Upper lobe of right lung (tissue), 1 donor: Measurements from ENCODE around the gene SPDEF. TPM values are rescaled to one million over a fixed set of nuclear protein-coding genes. Genes with fewer than 3 reads are reported as not detected.

Experiments used
- ATAC-seq: fragments of 200-7000 bp; cut with Tn5 transposase; one replicate; pipeline ENCODE4 v1.9.1; 2020; ENCODE audit warnings: mild to moderate bottlenecking, moderate library complexity
- DNase-seq: peaks from one replicate; pipeline ENCODE4 v3.0.0-alpha.2; 2020
- H3K27ac ChIP-seq: fragments of 200-600 bp; one replicate; pipeline ENCODE4 v1.8.0; 2022
- H3K27me3 ChIP-seq: fragments of 200-600 bp; one replicate; pipeline ENCODE4 v1.8.0; 2022; ENCODE audit warnings: mild to moderate bottlenecking
- H3K36me3 ChIP-seq: fragments of 200-600 bp; one replicate; pipeline ENCODE4 v1.8.0; 2022
- H3K4me1 ChIP-seq: fragments of 200-600 bp; one replicate; pipeline ENCODE4 v1.8.0; 2022
- H3K4me3 ChIP-seq: fragments of 200-600 bp; one replicate; pipeline ENCODE4 v1.8.0; 2022; ENCODE audit warnings: mild to moderate bottlenecking
- H3K9me3 ChIP-seq: fragments of 200-600 bp; one replicate; pipeline ENCODE4 v1.8.0; 2022
- intact Hi-C: fragments of 100-400 bp; cut with DNase I; formaldehyde crosslinking; loops from one replicate; pipeline ENCODE4 v1.11.0; 2022
- total RNA-seq: library from RNA; stranded (reverse); fragmentation: NEBNext Ultra II Directional; extraction: Animal tissue kit (Norgen Biotek cat#: 25700); gene quantifications from one replicate; pipeline ENCODE4 v1.2.1, GENCODE V29; 2021
- TF ChIP-seq, protein P1 (sequence below): fragments of 200-600 bp; IDR thresholded peaks from one replicate; pipeline ENCODE4 v1.8.0; 2022; ENCODE audit warnings: antibody characterized with exemption
- donor health status: DM: no; HTN: yes; CAD: no; lungs with severe emphysema.

Gene SPDEF
- total RNA-seq, 1 donor from 2014 or later: 1.3 TPM

DNA sequence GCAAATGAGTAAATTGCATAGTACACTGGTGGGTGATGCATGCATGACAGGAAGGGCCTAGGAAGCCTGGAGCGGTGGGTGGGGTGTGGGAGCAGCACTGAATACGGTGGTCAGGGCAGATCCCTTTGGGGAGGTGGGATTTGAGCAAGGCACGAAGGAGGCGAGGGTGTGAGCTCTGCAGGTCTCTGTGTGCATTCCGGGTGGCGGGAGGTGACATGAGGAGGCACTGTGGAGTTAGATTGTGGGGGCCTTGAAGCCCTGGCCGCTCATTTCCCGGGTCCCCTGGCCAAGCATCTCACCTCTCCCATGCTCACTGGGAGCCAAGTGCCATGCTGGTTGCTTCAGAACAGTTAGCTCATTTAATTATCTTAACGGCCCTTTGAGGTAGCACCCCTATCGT lies 6.2 kb upstream of the SPDEF start:
- Histone ChIP-seq H3K27me3 (no peaks in the 10 kb centered on the region), H3K4me3 (no peak overlapping the region), H3K4me1 (no peaks in the 10 kb centered on the region), H3K9me3 (no peaks in the 10 kb centered on the region), H3K36me3 (no peaks in the 10 kb centered on the region), H3K27ac (no peak overlapping the region)
- ATAC-seq (no peak), DNase-seq (no peak)
- intact Hi-C loops: no loop called here
- TF ChIP-seq, protein P1, sequence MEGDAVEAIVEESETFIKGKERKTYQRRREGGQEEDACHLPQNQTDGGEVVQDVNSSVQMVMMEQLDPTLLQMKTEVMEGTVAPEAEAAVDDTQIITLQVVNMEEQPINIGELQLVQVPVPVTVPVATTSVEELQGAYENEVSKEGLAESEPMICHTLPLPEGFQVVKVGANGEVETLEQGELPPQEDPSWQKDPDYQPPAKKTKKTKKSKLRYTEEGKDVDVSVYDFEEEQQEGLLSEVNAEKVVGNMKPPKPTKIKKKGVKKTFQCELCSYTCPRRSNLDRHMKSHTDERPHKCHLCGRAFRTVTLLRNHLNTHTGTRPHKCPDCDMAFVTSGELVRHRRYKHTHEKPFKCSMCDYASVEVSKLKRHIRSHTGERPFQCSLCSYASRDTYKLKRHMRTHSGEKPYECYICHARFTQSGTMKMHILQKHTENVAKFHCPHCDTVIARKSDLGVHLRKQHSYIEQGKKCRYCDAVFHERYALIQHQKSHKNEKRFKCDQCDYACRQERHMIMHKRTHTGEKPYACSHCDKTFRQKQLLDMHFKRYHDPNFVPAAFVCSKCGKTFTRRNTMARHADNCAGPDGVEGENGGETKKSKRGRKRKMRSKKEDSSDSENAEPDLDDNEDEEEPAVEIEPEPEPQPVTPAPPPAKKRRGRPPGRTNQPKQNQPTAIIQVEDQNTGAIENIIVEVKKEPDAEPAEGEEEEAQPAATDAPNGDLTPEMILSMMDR: no peak

DNA sequence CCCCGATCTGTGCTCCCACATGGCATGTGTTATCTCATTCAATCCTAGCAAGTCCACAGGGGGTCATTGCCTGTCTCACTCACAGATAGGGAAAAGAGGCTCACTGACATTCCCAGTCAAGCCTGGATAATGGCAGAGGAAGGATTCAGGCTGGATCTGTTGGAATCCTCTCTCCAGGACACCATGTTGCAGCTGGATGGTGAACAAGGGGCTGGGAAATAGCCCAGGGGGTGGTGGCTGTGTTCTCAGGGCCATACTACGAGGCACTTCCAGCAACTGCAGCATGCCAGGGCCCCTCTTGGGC lies 5.0 kb upstream of the SPDEF start:
- no peaks in the 10 kb centered on the region for H3K4me1 ChIP-seq
- intact Hi-C loops: no loop called here

DNA sequence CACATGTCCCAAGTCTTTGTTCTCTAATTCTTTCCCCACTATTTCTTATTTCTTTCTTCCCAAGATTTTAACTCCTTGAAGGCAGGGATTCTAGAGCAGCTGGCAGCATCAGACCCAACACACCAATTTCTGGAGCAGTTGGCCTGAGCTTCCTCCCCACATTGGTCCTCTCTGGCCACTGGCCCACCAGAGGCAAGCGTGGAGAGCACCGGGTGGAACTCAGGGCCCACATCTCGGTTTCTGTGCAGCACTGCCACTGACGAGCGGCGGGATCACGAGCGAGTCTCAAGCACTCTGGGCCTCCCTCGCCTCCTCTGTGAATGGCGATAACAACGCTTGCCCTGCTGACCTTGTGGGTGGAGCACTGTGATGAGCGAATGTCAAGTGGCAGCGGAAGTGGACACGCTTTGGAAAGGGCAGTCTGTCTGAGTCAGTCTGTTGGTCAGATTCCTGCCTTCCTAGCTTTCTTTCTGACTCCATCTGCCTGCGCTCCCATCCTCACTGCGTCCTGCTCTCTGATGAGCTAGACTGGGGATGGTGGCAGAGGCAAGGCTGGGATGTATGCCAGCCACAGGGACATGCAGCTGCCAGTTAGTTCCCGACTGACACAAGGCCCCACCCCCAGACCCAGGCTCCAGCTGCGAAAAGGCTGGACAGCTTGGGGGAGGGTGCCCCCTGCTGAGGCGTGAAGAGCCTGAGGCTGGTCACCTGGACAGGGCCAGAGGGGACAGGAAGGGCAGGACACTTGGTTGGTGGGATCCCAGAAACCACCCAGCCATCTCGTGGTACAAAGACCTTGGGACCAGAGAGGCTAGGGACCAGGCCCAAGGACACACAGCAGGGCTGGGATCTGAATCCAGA lies 4.5 kb upstream of the SPDEF start:
- no peaks in the 10 kb centered on the region for H3K36me3 ChIP-seq
- H3K4me1 ChIP-seq: no peaks in the 10 kb centered on the region
- no peak overlapping the region for H3K4me3 ChIP-seq
- DNase-seq: no peak
- TF ChIP-seq, protein P1: no peak
- peak; percentile 10 for ATAC-seq
- no peaks in the 10 kb centered on the region for H3K9me3 ChIP-seq
- intact Hi-C loops: no loop called here
- H3K27me3 ChIP-seq: no peaks in the 10 kb centered on the region
- H3K27ac ChIP-seq: no peak overlapping the region

More for the DNA sequence above, 5.0 kb upstream of the SPDEF start:
- no peak for ATAC-seq
- no peaks in the 10 kb centered on the region for H3K27me3 ChIP-seq
- no peaks in the 10 kb centered on the region for H3K9me3 ChIP-seq
- DNase-seq: no peak
- no peak overlapping the region for H3K27ac ChIP-seq
- H3K4me3 ChIP-seq: no peak overlapping the region
- TF ChIP-seq, protein P1: no peak
- no peaks in the 10 kb centered on the region for H3K36me3 ChIP-seq

DNA sequence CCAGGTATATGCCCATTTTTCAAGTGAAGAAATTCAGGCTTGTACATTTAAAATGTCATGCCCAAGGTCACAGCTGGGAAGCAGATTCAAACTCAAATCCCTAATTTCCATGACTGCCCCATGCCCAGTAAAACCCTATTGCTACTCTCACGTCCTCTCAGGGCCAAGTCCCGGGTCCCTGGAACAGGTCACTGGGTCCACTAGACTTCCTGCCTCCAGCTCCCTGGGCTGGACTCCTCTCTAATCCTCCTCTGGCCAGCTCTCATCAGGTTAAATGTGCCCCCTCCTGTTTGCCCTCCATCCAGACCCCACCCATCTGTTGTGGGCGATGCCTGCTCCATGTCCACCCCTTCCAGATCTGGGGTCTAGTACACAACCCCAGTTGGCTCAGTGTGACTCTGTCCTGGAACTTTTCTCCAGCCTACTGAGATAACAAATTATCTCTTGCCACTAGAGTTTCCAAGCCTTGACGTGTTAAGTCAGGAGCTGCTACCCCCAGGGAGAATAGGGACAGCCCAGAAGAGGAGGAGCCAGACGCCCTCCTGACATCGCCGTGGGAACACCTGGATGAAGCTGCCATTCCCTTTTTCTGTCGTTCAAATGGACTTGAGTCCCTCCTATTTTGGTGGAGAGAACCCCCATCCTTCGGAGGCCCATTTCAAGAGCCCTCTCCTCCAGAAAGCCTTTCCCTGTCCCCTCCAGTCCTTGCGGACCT lies 3.7 kb upstream of the SPDEF start:
- Histone ChIP-seq H3K9me3 (no peaks in the 10 kb centered on the region), H3K4me3 (no peak overlapping the region), H3K36me3 (no peaks in the 10 kb centered on the region), H3K4me1 (no peaks in the 10 kb centered on the region), H3K27me3 (no peaks in the 10 kb centered on the region), H3K27ac (no peak overlapping the region)
- TF ChIP-seq, protein P1: no peak
- intact Hi-C loops: no loop called here
- no peak for ATAC-seq
- no peak for DNase-seq

DNA sequence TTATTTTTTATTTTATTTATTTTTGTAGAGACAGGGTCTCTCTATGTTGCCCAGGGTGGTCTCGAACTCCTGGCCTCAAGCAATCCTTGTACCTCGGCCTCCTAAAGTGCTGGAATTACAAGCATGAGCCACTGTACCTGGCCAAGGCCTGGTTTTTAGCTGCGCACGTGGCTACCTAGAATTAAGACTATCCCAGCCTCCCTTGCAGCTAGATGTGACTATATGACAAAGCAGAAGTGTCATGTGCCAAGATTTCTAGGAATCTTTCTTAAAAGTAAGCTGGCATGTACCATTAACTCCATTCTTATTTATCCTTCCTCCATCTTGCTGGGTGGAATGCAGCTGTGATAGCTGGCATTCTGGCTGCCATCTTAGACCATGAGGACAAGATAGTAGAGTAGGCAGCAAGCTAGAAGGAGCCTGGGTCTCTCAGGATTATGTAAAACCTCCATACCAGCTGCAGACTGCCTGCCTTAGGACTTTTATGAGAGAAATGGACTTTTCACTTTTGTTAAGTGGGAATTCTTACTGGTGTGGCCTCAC lies 2.1 kb upstream of the SPDEF start:
- DNase-seq (no peak), ATAC-seq (no peak)
- Histone ChIP-seq H3K36me3 (no peaks in the 10 kb centered on the region), H3K4me1 (no peaks in the 10 kb centered on the region), H3K27me3 (no peaks in the 10 kb centered on the region), H3K27ac (no peak overlapping the region), H3K9me3 (no peaks in the 10 kb centered on the region), H3K4me3 (no peak overlapping the region)
- intact Hi-C loops: no loop called here
- TF ChIP-seq, protein P1: no peak
